ENCODE data around the gene TNK1. TPM values are rescaled to one million over a fixed set of nuclear protein-coding genes. Genes with fewer than 3 reads are reported as not detected.

The TNK1 gene
- total RNA-seq, 1 donor from 2014 or later: 2.6 TPM

DNA sequence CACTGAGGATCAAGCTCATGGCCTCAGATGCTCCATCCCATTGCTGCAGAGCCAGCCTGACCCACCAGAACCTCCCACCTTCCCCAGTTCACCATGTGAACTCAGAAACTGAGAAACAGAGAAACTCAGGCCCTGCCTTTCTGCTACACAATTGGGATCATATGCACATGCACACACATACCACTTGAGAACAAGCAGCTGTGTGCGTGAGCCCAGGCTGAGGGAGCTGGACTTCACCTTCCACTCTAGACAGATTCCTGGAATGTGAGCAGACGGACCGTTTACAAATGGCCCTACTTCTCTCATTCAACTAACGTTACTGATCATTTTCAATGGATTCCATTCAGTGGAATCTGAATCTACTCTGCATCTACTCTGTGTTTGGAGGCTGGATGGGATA, 42.8 kb downstream of the TNK1 start:
- DNase-seq (ENCODE audit: missing footprints) (no peak), ATAC-seq (no peak)
- intact Hi-C loops (cut with DNase I): no loop called here

DNA sequence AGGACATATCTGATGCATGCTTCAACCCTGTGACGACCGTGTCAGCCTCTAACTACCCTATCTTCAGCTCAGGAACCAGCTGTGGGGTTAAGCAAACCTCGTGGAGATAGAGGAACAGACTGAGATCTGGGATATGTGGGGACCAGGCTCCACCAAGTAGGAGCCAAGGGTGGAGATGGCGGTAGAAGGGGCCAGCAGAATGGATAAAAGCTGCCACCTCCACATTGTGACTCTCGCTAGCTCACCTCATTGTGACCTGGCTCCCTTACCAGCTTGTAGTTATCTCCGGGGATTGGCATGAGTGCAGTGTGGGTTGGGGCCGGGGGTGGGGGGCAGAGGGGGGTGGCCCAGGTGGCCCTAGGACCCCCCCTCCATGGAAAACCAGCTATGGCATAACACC, 44.4 kb downstream of the TNK1 start, which contains the start of gene SPEM2:
Gene SPEM2 (plus strand): TSS at position 301 of the 400 bp plus-strand sequence. CDS start 73 bp downstream, at position 374.
- no peak for DNase-seq (ENCODE audit: missing footprints)
- no peak for ATAC-seq
- intact Hi-C loops (cut with DNase I): no loop called here

DNA sequence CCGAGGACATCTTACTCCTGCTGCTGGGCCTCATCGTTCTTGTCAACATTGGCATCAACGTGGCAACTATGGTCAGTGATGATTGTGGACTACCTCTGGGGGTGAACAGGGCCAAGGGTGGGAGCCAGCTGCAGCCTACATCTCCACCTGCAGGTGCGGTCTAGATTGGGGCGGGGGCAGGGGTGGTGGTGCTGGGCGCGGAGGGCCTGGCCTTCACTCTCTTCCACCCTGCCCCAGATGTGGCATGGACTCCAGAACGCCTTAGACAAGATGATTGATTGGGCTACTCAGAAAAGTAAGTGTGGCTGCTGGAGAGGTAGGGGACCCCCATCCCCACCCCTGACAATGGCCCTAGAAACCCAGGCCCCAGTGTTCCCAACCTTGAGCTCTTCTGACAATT, 44.9 kb downstream of the TNK1 start:
- intact Hi-C loops (cut with DNase I): no loop called here
- no peak for DNase-seq (ENCODE audit: missing footprints)
- no peak for ATAC-seq

DNA sequence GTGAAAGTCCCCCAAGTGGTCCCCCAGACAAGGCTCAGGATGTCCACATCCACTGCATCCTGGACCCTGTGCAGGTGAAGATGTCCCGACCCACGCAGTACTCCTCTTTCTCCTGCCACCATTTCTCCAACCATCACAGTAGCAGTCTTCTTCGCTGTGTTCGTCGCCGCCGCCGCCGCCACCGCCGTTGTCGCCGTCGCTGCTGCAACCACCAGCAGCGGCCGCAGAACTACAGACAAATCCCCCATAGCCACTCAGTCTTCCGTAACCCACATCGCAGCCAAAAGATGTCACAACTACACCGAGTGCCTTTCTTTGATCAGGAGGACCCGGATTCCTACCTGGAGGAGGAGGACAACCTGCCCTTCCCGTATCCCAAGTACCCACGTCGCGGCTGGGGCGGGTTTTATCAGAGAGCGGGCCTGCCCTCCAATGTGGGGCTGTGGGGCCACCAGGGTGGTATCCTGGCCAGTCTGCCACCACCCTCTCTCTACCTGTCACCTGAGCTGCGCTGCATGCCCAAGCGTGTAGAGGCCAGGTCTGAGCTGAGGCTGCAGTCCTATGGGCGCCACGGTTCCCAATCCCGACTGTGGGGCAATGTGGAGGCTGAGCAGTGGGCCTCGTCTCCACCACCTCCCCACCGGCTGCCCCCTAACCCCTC, 45.4 kb downstream of the TNK1 start:
- intact Hi-C loops (cut with DNase I): no loop called here
- DNase-seq (ENCODE audit: missing footprints) (no peak), ATAC-seq (no peak)

DNA sequence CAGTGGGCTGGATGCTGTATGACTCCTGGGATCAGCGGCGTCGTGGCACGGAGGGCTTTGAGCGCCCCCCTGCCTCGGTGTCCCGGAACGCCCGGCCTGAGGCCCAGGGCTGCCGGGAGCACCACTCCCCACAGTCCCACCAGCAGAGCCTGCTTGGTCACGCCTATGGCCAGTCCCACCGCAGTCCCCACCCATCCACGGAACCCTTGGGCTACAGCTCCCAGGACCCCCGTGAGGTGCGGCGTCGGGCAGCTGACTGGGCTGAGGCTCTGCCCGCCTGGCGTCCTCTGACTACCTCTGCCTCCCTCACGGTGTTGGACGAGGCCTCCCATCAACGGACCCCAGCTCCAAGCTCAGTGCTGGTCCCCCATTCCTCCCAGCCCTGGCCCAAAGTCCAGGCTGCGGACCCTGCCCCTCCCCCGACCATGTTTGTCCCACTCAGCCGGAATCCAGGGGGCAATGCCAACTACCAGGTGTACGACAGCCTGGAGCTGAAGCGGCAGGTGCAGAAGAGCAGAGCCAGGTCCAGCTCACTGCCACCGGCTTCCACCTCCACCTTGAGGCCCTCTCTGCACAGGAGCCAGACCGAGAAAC, 46.1 kb downstream of the TNK1 start:
- intact Hi-C loops (cut with DNase I): no loop called here
- ATAC-seq: no peak
- DNase-seq (ENCODE audit: missing footprints): no peak

DNA sequence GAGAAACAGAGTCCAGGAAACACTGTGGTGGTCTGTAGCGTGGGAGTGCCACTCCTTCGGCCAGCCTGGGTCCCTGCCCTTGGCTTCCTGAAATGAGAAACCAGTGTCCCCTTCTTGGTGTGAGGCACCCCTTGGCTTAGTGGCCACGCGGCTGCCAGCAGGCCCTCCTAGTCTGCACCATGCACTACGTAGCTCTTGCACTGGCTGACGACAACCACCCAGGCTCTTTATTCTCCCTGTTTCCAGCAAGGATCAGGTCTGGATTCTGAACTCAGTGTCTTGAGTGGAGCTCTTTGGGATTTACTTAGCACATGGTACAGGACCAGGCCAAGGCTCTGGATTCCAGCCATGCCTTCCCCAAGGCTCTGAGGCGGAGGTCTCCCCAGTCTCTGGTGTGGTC, 46.7 kb downstream of the TNK1 start:
- intact Hi-C loops (cut with DNase I): no loop called here
- DNase-seq (ENCODE audit: missing footprints) (no peak), ATAC-seq (no peak)

DNA sequence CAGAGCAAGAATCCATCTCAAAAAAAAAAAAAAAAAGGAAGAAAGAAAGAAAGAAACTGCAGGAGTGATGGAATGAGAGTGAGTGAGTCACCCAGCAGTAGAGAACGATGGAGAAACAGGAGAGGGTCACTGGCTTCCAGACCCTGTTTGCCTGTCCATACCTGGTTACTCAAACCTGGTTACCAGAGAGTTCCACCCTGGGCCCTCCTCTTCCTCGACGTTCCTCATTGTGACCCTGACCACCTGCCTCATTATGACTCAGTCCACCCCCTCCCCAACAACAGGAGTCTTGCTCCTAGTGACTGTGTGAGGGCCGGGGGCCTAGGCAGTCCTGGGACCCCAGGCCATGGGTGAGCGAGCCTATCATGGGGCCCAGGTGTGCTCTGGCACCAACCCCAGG, 47.7 kb downstream of the TNK1 start, which contains the start of gene SPEM3:
Gene SPEM3 (plus strand): TSS at position 301 of the 400 bp plus-strand sequence. CDS start 46 bp downstream, at position 347.
- no peak for DNase-seq (ENCODE audit: missing footprints)
- intact Hi-C loops (cut with DNase I): no loop called here
- ATAC-seq: no peak

DNA sequence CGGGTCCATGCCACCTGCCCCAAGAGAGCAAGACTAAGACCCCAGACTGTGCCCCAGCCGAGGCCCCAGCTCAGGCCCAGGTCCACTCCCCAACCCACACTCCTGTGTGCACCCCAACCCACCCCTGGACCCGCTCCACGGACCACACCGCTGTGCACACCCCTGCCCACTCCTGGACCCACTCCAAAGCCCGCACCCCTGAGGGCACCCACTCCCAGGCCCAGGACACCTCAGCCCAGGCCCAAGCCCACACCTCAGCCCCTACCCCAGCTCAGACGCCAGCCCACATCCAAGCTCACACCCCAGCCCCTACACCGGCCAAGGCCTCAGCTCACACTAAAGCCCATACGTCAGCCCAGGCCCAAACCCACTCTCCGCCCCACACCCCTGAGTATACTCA, 48.8 kb downstream of the TNK1 start:
- intact Hi-C loops (cut with DNase I): no loop called here
- ATAC-seq: no peak
- no peak for DNase-seq (ENCODE audit: missing footprints)

DNA sequence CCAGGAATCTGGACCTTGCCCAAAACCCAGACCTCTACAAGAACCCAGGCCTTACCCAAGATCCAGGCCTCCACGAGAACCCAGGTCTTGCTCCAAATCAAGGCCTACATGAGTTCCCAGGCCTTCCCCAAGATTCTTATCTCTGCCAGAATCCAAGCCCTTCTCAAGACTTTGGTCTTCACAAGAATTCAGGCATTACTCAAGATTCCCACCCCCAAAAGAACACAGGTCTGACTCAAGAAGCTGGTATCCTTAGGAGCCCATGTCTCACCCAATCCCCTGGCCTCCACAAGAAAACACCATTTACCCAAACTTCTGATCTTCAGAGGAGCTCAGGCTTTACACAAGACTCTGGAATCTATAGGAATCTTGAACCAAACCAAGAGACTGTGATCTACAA, 50.3 kb downstream of the TNK1 start:
- ATAC-seq (no peak), DNase-seq (ENCODE audit: missing footprints) (no peak)
- intact Hi-C loops (cut with DNase I): no loop called here

DNA sequence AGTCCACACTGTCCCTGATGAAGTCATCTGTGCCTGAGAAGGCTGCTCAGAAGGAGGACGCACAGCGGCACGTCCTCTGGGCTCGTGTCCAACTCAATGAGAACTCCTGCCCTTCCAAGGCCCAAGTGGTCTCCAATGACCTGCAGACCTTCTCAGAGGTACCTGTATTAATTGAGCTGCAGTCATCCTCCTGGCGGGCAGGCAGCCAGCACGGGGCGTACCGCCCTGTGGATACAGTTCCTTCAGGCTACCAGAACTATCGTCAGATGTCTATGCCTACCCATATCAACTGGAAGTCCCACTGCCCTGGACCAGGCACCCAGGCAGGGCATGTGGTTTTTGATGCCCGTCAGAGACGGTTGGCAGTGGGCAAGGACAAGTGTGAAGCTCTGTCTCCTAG, 51.4 kb downstream of the TNK1 start:
- ATAC-seq (no peak), DNase-seq (ENCODE audit: missing footprints) (no peak)
- intact Hi-C loops (cut with DNase I): no loop called here

DNA sequence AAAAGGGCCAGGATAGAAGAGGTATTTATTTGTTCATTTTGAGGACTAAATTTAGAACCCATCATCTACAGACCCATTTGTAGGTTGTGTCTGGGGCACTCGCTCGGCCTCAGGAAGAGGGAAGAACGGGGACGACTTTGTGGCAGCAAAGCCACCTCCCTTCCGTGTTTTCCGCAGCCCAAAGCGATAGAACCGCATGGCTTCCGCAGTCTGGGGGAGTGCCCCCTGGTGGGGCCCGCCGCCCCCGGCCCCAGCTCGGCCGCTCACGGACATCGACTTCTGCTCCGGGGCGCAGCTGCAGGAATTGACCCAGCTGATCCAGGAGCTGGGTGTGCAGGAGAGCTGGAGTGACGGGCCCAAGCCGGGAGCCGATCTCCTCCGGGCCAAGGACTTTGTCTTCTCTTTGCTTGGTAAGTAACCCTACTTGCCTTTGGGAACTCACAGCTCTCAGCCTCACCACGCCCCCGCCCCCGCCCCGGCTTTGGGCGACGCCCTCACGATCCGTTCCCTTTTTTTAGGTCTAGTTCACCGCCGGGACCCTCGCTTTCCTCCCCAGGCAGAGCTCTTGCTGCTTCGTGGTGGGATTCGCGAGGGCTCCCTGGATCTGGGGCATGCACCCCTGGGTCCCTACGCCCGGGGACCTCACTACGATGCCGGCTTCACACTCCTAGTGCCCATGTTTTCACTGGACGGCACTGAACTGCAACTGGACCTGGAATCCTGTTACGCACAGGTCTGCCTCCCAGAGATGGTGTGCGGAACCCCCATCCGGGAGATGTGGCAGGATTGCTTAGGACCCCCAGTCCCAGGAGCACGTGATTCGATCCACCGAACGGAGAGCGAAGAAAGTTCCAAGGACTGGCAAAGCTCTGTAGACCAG, 55.0 kb downstream of the TNK1 start:
- ATAC-seq (no peak), DNase-seq (ENCODE audit: missing footprints) (peak; percentile 83)
- intact Hi-C loops (cut with DNase I): loop anchor here (2.0 to 5.0 kb wide), 5 partner anchors 31 to 151 kb away; partner anchors contain the start of genes SENP3, TMEM256 and ZBTB4

DNA sequence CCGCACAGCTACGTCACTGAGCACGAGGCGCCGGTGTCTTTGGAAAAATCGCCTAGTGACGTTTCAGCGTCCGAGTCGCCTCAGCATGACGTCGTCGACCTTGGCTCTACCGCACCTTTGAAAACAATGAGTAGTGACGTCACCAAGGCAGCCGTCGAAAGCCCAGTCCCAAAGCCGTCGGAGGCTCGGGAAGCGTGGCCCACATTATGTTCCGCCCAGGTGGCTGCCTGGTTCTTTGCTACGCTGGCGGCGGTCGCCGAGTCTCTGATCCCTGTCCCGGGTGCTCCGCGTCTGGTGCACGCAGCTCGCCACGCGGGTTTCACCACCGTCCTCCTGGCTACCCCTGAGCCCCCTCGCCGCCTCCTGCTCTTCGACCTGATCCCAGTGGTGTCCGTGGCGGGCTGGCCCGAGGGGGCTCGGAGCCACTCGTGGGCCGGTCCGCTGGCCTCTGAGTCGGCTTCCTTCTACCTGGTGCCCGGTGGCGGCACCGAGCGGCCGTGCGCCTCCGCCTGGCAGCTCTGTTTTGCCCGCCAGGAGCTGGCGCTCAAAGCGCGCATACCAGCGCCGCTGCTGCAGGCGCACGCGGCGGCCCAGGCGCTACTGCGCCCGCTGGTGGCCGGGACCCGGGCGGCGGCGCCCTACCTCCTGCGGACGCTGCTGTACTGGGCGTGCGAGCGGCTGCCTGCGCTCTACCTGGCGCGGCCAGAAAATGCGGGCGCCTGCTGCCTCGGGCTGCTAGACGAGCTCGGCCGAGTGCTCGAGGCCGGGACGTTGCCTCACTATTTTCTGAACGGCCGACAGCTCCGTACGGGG, 55.9 kb downstream of the TNK1 start:
- DNase-seq (ENCODE audit: missing footprints) (peak; percentile 92), ATAC-seq (peak; percentile 75)
- intact Hi-C loops (cut with DNase I): loop anchor here (2.0 to 5.0 kb wide), 4 partner anchors 42 to 151 kb away; partner anchors contain the start of genes SENP3 and ZBTB4

DNA sequence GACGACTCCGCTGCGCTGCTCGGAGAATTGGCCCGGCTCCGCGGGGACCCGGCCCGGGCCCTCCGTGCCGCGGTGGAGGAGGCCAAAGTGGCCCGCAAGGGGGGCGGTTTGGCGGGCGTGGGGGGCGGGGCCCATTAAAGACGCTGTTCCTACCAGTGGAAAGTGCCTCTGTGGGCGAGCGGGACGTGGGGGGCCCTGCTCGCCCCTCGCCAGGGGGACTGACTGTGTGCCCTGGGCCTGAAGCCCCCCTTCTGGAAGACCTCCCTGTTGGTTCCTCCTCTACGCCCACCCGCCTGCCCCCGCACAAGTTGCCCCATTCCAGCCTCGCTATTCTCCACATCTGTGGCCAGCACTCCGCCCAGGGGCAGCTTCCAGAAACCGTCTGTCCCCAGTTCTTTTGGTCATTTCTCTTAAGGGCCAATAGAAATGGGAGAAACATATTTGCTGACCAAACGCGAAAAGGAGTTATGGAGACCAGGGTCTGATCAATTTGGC, 56.5 kb downstream of the TNK1 start:
- intact Hi-C loops (cut with DNase I): loop anchor here (2.0 to 5.0 kb wide), 4 partner anchors 41 to 150 kb away; partner anchors contain the start of genes SENP3 and ZBTB4
- ATAC-seq: no peak

DNA sequence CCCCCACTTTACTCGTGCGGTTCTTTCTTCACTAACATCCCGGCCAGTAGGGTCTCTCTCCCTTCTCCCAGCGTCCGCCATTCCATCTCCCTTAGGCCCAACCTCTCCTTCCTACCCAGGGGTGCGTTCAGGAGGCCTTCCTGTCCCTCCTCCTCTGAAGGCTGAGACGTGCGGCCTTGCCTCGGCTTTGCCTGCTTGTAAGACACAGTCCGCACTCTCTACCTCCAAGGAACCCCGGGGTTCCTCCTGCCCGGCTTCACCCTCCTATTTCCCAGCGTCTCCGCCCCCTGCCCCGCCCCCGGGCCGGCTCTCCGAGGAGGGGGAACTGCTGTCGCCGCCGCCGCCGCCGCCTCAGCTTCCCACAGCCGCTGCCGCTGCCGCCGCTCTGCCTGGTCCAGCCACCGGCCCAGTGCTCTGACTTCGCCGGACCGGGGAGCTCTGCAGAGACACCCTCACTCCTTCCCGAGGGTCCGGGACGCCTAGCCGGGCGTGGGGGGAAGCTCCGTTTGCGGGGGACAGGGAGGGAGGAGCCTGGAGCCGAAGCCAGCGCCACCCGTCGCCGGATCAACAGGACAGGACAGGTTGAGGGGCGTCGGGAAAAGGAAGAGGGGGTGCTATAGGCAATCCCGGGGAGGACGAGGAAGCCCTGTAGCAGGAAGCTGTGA, 57.2 kb downstream of the TNK1 start:
- ATAC-seq: peak; percentile 29
- DNase-seq (ENCODE audit: missing footprints): peak; percentile 94
- intact Hi-C loops (cut with DNase I): loop anchor here (2.0 to 5.0 kb wide), 5 partner anchors 41 to 149 kb away; partner anchors contain the start of genes POLR2A, SENP3 and ZBTB4

More for the DNA sequence above, 56.5 kb downstream of the TNK1 start:
- no peak for DNase-seq (ENCODE audit: missing footprints)

DNA sequence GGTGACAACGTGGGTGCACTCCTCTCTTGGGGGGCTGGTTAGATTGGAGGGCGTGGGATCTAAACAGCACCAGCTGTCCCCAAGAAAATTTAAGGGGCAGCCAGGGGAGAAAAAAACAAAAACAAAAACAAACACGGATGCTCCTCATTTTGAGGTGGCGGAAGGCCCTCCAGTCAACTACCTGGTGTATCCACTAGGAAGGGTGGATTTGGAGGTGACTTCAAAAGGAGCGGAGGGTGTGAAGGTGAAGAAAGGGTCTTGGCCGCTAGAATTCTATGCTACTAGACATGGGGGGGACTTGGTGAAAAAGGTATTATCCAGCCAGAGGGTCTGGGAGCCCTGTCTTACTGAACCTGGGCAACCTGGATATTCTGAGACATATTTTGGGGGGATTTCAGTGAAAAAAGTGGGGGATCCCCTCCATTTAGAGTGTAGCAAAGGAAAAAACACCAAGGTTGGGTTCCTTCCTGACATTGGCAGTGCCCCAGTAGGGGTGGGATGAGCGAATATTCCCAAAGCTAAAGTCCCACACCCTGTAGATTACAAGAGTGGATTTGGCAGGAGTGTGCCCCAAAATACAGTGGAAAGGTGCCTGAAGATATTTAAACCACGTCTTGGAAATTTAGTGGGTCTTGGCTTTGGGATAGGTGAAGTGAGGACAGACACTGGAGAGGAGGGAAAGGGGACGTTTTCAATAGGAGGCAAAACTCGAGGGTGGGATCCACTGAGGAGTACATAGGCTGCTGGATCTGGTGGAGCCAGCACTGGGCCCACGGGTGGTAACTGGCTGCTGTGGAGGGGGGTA, 58.0 kb downstream of the TNK1 start:
- ATAC-seq (no peak), DNase-seq (ENCODE audit: missing footprints) (no peak)
- intact Hi-C loops (cut with DNase I): loop anchor here (2.0 to 5.0 kb wide), 2 partner anchors 46 to 148 kb away; partner anchors contain the start of gene POLR2A

Measured in Right ventricle myocardium inferior (tissue), 1 donor.